MM.1S (cell line): ENCODE data around the gene FAM180A.

Experiments
- EZH2phosphoT487 ChIP-seq: fragments of 300-600 bp; sonication (generic); IDR thresholded peaks from 2 replicates; pipeline ENCODE4 v1.6.1; 2018; ENCODE audit warnings: antibody characterized with exemption, low read length
- TF ChIP-seq, protein P1 (sequence below): fragments of 300-600 bp; sonication (generic); IDR thresholded peaks from 2 replicates; pipeline ENCODE4 v1.5.1; 2016; ENCODE audit warnings: antibody characterized with exemption, low read length, mixed read lengths

DNA sequence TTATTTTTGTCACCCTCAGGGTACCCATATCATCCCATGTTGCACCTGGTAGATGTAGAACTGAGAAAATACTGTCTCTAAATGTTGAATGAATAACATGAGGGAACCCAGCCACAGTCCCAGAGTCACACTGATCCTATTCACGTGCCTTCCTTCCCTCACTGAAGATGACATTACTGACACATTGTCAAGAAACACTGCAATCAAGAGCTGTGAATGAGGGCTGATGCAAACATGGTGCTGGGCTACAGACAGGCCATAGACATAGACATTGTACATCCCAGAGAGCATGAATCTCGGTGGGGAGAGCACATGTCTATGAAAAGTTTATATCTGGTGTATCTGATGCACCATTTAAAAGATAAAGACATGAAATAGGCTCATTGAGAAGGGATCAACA is 30.4 kb downstream of the FAM180A start:
- no peak for TF ChIP-seq EZH2phosphoT487
- TF ChIP-seq, protein P1, sequence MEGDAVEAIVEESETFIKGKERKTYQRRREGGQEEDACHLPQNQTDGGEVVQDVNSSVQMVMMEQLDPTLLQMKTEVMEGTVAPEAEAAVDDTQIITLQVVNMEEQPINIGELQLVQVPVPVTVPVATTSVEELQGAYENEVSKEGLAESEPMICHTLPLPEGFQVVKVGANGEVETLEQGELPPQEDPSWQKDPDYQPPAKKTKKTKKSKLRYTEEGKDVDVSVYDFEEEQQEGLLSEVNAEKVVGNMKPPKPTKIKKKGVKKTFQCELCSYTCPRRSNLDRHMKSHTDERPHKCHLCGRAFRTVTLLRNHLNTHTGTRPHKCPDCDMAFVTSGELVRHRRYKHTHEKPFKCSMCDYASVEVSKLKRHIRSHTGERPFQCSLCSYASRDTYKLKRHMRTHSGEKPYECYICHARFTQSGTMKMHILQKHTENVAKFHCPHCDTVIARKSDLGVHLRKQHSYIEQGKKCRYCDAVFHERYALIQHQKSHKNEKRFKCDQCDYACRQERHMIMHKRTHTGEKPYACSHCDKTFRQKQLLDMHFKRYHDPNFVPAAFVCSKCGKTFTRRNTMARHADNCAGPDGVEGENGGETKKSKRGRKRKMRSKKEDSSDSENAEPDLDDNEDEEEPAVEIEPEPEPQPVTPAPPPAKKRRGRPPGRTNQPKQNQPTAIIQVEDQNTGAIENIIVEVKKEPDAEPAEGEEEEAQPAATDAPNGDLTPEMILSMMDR: no peak
